Spleen (tissue), 7 donors: ENCODE results near the gene HOXA10.

Experiments
- POLR2AphosphoS5 ChIP-seq, 3 donors: sonication (generic); formaldehyde crosslinking; IDR thresholded peaks; one replicate each; pipeline ENCODE4 v1.5.1; 2017; ENCODE audit warnings: antibody characterized with exemption in 3 of 3
- TF ChIP-seq, protein P1 (sequence below), 11 experiments: fragments of 200-600 bp in 7 of 11; fragments of 450-650 bp in 4 of 11; sonication (generic) in 4 of 11; IDR thresholded peaks in 8 of 11; conservative IDR thresholded peaks in 3 of 11; 1 replicate in 7 of 11; 2 replicates in 4 of 11; pipeline versions ENCODE4 v1.4.0 to v1.8.0; 2016 to 2021; ENCODE audit warnings: antibody characterized with exemption in 11 of 11, inconsistent platforms in 4 of 11, mild to moderate bottlenecking in 1 of 11
- donor health status: DM: no; HTN: no; CAD: no; lungs with moderate emphysema.
- donor health status: DM: no; HTN: no; CAD: no.
- donor health status: DM: no; HTN: no; CAD: no.

DNA sequence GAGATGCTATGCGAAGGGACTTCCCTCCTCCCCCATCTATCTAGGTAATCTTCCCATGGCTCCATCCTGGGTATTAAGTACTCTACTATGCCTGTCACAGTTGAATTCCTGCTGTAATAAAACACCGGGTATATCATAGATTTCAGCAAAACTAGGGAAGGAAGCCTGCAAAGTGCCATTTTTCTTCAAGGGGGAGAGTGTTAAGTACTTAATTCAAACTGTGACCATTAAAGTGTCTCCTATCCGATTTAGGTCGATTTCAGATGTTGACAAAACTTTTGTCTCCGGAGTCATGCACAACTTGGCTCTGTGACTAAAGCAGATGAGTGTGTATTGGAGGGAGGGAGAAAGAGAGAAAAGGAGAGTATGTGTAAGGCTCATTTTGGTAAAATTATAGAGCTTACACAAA, 48.1 kb downstream of the HOXA10 start:
- TF ChIP-seq, protein P1, sequence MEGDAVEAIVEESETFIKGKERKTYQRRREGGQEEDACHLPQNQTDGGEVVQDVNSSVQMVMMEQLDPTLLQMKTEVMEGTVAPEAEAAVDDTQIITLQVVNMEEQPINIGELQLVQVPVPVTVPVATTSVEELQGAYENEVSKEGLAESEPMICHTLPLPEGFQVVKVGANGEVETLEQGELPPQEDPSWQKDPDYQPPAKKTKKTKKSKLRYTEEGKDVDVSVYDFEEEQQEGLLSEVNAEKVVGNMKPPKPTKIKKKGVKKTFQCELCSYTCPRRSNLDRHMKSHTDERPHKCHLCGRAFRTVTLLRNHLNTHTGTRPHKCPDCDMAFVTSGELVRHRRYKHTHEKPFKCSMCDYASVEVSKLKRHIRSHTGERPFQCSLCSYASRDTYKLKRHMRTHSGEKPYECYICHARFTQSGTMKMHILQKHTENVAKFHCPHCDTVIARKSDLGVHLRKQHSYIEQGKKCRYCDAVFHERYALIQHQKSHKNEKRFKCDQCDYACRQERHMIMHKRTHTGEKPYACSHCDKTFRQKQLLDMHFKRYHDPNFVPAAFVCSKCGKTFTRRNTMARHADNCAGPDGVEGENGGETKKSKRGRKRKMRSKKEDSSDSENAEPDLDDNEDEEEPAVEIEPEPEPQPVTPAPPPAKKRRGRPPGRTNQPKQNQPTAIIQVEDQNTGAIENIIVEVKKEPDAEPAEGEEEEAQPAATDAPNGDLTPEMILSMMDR (IDR thresholded peaks at IDR 0.05 in 8 of 11, conservative IDR thresholded peaks at IDR 0.05 in 3 of 11): no peak
- TF ChIP-seq POLR2AphosphoS5 (IDR thresholded peaks at IDR 0.05): no peak
